Fibroblast of lung (primary cell): ENCODE data around the gene ACLY. TPM values are rescaled to one million over a fixed set of nuclear protein-coding genes. Genes with fewer than 3 reads are reported as not detected.

Experiments used
- DNase-seq, 2 donors: peaks; one replicate each; pipeline versions ENCODE4 v3.0.0 to v3.0.0-alpha.2; 2010; ENCODE audit warnings: low read depth in 2 of 2
- H2AFZ ChIP-seq: 2 replicates; pipeline ENCODE4 v1.5.1; 2012; ENCODE audit warnings: low read length, control low read depth, inconsistent platforms
- H3K27ac ChIP-seq: 2 replicates; pipeline ENCODE4 v1.5.1; 2011; ENCODE audit warnings: low read length, control low read depth; ENCODE audit not compliant: insufficient read depth
- H3K27me3 ChIP-seq: 2 replicates; pipeline ENCODE4 v1.5.1; 2011; ENCODE audit warnings: mild to moderate bottlenecking, low read length; ENCODE audit not compliant: control insufficient read depth, insufficient read depth
- H3K36me3 ChIP-seq: 2 replicates; pipeline ENCODE4 v1.5.1; 2011; ENCODE audit warnings: low read length; ENCODE audit not compliant: control insufficient read depth, insufficient read depth
- H3K4me1 ChIP-seq: 2 replicates; pipeline ENCODE4 v1.5.1; 2011; ENCODE audit warnings: low read length; ENCODE audit not compliant: control insufficient read depth, insufficient read depth; ENCODE audit errors: extremely low read depth
- H3K4me2 ChIP-seq: 2 replicates; pipeline ENCODE4 v1.5.1; 2011; ENCODE audit warnings: low read length, control low read depth; ENCODE audit not compliant: insufficient read depth; ENCODE audit errors: extremely low read depth
- H3K4me3 ChIP-seq, 4 experiments: fragments of 200-600 bp in 1 of 4; sonication (generic) in 1 of 4; replicated peaks in 1 of 4; 2 replicates each; pipeline ENCODE4 v1.5.1; 2011 to 2016; ENCODE audit warnings: low read length in 4 of 4, low read depth in 3 of 4, mild to moderate bottlenecking in 3 of 4, control low read depth in 2 of 4, inconsistent platforms in 1 of 4, mixed read lengths in 1 of 4; ENCODE audit not compliant: insufficient read depth in 1 of 4; ENCODE audit errors: control extremely low read depth in 1 of 4
- H3K79me2 ChIP-seq: 2 replicates; pipeline ENCODE4 v1.5.1; 2012; ENCODE audit warnings: mild to moderate bottlenecking, low read length, inconsistent platforms; ENCODE audit not compliant: control insufficient read depth, insufficient read depth
- H3K9ac ChIP-seq: 2 replicates; pipeline ENCODE4 v1.5.1; 2011; ENCODE audit warnings: mild to moderate bottlenecking, low read length, control low read depth; ENCODE audit not compliant: insufficient read depth
- H3K9me3 ChIP-seq: 2 replicates; pipeline ENCODE4 v1.5.1; 2012; ENCODE audit warnings: low read depth, low read length; ENCODE audit not compliant: control insufficient read depth, insufficient read depth
- H4K20me1 ChIP-seq: 2 replicates; pipeline ENCODE4 v1.5.1; 2011; ENCODE audit warnings: low read length; ENCODE audit not compliant: control insufficient read depth, insufficient read depth; ENCODE audit errors: extremely low read depth
- CTCF ChIP-seq, 2 donors: IDR thresholded peaks in 1 of 2; conservative IDR thresholded peaks in 1 of 2; 1 replicate in 1 of 2; 2 replicates in 1 of 2; pipeline ENCODE4 v1.5.1; 2011 to 2012; ENCODE audit warnings: low read length in 2 of 2, control low read depth in 1 of 2, inconsistent platforms in 1 of 2, low read depth in 1 of 2, mild to moderate bottlenecking in 1 of 2
- EZH2 ChIP-seq: IDR thresholded peaks from 2 replicates; pipeline ENCODE4 v1.5.1; 2012; ENCODE audit warnings: low read length, control low read depth, mild to moderate bottlenecking; ENCODE audit errors: missing control alignments
- polyA plus RNA-seq, 2 donors: library from polyadenylated mRNA; depleted of rRNA in 1 of 2; stranded (reverse) in 1 of 2; unstranded in 1 of 2; fragments of >200 nt; gene quantifications; 2 replicates each; pipeline ENCODE4 v1.2.1, GENCODE V29; 2011 to 2012; ENCODE audit warnings: missing spikeins in 1 of 2
- total RNA-seq: library from RNA; depleted of rRNA; stranded (reverse); fragments of >200 nt; gene quantifications from 2 replicates; pipeline ENCODE4 v1.2.1, GENCODE V29; 2014

ACLY gene
- total and polyA plus RNA-seq, 2 donors (not counting 1 experiment from before 2014, with no cell fraction given), result 225 to 312 TPM

GRCh38 chr17:41870097-41870496 is 48.7 kb downstream of the ACLY start:
- no peak overlapping the region for H3K9ac ChIP-seq
- no peak overlapping the region for H3K27ac ChIP-seq
- H3K36me3 ChIP-seq, result peaks cover 28% of the 10 kb centered on the region
- H3K4me2 ChIP-seq, result no peak overlapping the region
- no peaks in the 10 kb centered on the region for H4K20me1 ChIP-seq
- TF ChIP-seq EZH2 (no peak), CTCF (conservative IDR thresholded peaks at IDR 0.05 in 1 of 2, IDR thresholded peaks at IDR 0.05 in 1 of 2; ENCODE audit: low read depth in 1 of 2, low read length in 2 of 2) (no peak)
- no peak overlapping the region for H2AFZ ChIP-seq
- H3K79me2 ChIP-seq, result no peaks in the 10 kb centered on the region
- H3K9me3 ChIP-seq, result no peaks in the 10 kb centered on the region
- no peak overlapping the region for H3K4me3 ChIP-seq
- no peaks in the 10 kb centered on the region for H3K27me3 ChIP-seq
- no peaks in the 10 kb centered on the region for H3K4me1 ChIP-seq
- no peak for DNase-seq

- DNase-seq, result no peak
- Histone ChIP-seq H3K36me3 (peaks cover 28% of the 10 kb centered on the region), H4K20me1 (no peaks in the 10 kb centered on the region)
Measured at GRCh38 chr17:41869426-41869825, 49.3 kb downstream of the ACLY start.

GRCh38 chr17:41868568-41868967 is 50.2 kb downstream of the ACLY start:
- H3K9ac ChIP-seq, result no peak overlapping the region
- no peak overlapping the region for H3K4me2 ChIP-seq
- peaks cover 20% of the 10 kb centered on the region for H3K36me3 ChIP-seq
- H3K9me3 ChIP-seq, result no peaks in the 10 kb centered on the region
- peaks cover 15% of the 10 kb centered on the region for H3K79me2 ChIP-seq
- no peaks in the 10 kb centered on the region for H3K27me3 ChIP-seq
- TF ChIP-seq EZH2 (no peak), CTCF (conservative IDR thresholded peaks at IDR 0.05 in 1 of 2, IDR thresholded peaks at IDR 0.05 in 1 of 2; ENCODE audit: low read depth in 1 of 2, low read length in 2 of 2) (no peak)
- no peak for DNase-seq
- H3K4me1 ChIP-seq, result peaks cover 2% of the 10 kb centered on the region
- H3K4me3 ChIP-seq, result no peak overlapping the region
- H3K27ac ChIP-seq, result no peak overlapping the region
- H2AFZ ChIP-seq, result no peak overlapping the region
- H4K20me1 ChIP-seq, result no peaks in the 10 kb centered on the region

More at GRCh38 chr17:41869426-41869825, 49.3 kb downstream of the ACLY start:
- peaks cover 6% of the 10 kb centered on the region for H3K79me2 ChIP-seq
- H3K9me3 ChIP-seq, result no peaks in the 10 kb centered on the region
- H3K27ac ChIP-seq, result no peak overlapping the region
- no peaks in the 10 kb centered on the region for H3K27me3 ChIP-seq
- no peak for TF ChIP-seq EZH2
- TF ChIP-seq CTCF (conservative IDR thresholded peaks at IDR 0.05 in 1 of 2, IDR thresholded peaks at IDR 0.05 in 1 of 2; ENCODE audit: low read depth in 1 of 2, low read length in 2 of 2), result no peak
- no peak overlapping the region for H3K4me2 ChIP-seq
- no peak overlapping the region for H3K9ac ChIP-seq
- H3K4me3 ChIP-seq, result no peak overlapping the region
- no peak overlapping the region for H2AFZ ChIP-seq
- H3K4me1 ChIP-seq, result no peaks in the 10 kb centered on the region
